ENCODE results near the gene DNAJC2.
"Not testable (repeated sequence)": the region's sequence is repeated elsewhere in the genome, so short reads cannot be mapped to it uniquely, and the experiment has no call there.

The DNAJC2 gene

DNA sequence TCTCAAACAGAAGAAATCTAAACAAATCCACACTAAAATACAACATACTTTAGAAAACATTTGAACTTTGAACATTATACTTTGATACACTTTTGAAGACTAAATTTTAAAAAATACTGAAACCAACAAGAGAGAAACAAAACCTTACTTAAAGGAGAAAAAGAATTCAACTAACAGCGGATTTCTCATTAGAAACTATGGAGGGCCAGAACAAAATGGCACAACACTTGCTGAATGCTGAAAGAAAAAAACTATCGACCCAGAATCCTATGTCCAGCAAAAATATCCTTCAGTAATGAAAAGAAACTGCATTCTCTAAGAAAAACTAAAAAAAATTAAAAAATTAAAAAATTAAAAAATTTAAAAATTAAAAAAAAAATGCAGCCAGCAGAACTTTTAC, 80.5 kb downstream of the DNAJC2 start:
- not testable (repeated sequence) for DNase-seq
